ENCODE measurements around the gene SLC35A1.

DNA sequence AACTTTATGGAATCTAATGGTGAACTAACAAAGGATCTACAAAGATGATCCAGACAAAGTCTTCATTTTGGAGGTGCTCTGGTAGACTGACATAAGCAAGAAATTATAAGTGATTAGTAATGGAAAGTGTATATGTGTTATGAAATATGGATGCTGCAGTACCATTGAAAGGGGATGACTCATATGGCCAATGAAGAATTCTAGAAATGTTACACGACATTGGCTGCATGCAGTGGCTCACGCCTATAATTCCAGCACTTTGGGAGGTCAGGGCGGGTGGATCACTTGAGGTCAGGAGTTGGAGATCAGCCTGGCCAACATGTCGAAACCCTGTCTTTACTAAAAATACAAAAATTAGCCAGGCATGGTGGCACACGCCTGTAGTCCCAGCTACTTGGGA is 41.5 kb upstream of the SLC35A1 start:
- TF ChIP-seq POLR2A (IDR thresholded peaks at IDR 0.05; ENCODE audit: low read length) (no peak), GATA1 (IDR thresholded peaks at IDR 0.05; ENCODE audit: low read depth, low read length) (no peak)
